ENCODE data around the gene MAP4K5. TPM values are rescaled to one million over a fixed set of nuclear protein-coding genes. Genes with fewer than 3 reads are reported as not detected.

Gene MAP4K5
- total and polyA plus RNA-seq, 10 donors: 9.1 to 172 (median 55.4) TPM

- intact Hi-C loops (cut with DNase I; ENCODE audit: low total_unique reads): no loop called here
- no peak for DNase-seq
- 91 to 100% (median 95%) methylated on average over 3 to 4 of the region's 4 CpGs for WGBS, 5 donors
- H3K36me3 ChIP-seq: no peaks in the 10 kb centered on the region
- H3K27me3 ChIP-seq (replicated peaks in 1 of 7): no peaks in the 10 kb centered on the region
- no peak overlapping the region for H3K4me3 ChIP-seq
- no peaks in the 10 kb centered on the region for H3K9me3 ChIP-seq
- H3K27ac ChIP-seq: no peak overlapping the region
- H3K4me1 ChIP-seq: peaks cover 0 to 6% (median under 1%) of the 10 kb centered on the region in 6 donors
- TF ChIP-seq POLR2AphosphoS5 (IDR thresholded peaks at IDR 0.05) (no peak), CTCF (IDR thresholded peaks at IDR 0.05 in 8 of 11, conservative IDR thresholded peaks at IDR 0.05 in 3 of 11) (no peak), POLR2A (IDR thresholded peaks at IDR 0.05) (no peak)
Measured at GRCh38 chr14:50371546-50371945, 160.8 kb downstream of the MAP4K5 start.

Small RNAs within 50 kb of the gene (small RNA-seq; reads per million reads assigned to genes)
- gene RF00019 (0 reads per million in 4 donors), gene SNRPGP1 (0 reads per million in 4 donors)

Other genes with a start within 250 kb of the MAP4K5 start
- 1 to 10 TPM; 2.8 to 4.9 (median 3.9) TPM for gene L2HGDH, start 220.3 kb downstream of the MAP4K5 start, total RNA-seq
- gene L2HGDH, start 220.3 kb downstream of the MAP4K5 start, polyA plus RNA-seq: 1 to 10 TPM in 2 of 3 donors, under 1 TPM in 1; 0.72 to 1.2 (median 1.2) TPM
- gene DMAC2L, start 220.2 kb downstream of the MAP4K5 start, total RNA-seq: 10 to 100 TPM; 10.0 to 24.7 (median 20.5) TPM
- gene DMAC2L, start 220.2 kb downstream of the MAP4K5 start, polyA plus RNA-seq: 10 to 100 TPM; 15.7 to 17.0 (median 17.0) TPM
- gene CDKL1, start 135.7 kb downstream of the MAP4K5 start, total RNA-seq: 100 to 1,000 TPM in 1 of 7 donors, 10 to 100 TPM in 5, 1 to 10 TPM in 1; 9.2 to 310 (median 27.8) TPM
- 1 to 10 TPM; 1.7 to 4.3 (median 2.8) TPM for gene CDKL1, start 135.7 kb downstream of the MAP4K5 start, polyA plus RNA-seq
- 1 to 10 TPM; 1.0 to 3.2 (median 1.7) TPM for gene ATL1, start 27.6 kb upstream of the MAP4K5 start, total RNA-seq
- 1 to 10 TPM in 2 of 3 donors, under 1 TPM in 1; 0.91 to 1.4 (median 1.3) TPM for gene ATL1, start 27.6 kb upstream of the MAP4K5 start, polyA plus RNA-seq
- 10 to 100 TPM; 24.7 to 44.9 (median 30.6) TPM for gene SAV1, start 135.7 kb upstream of the MAP4K5 start, total RNA-seq
- gene SAV1, start 135.7 kb upstream of the MAP4K5 start, polyA plus RNA-seq: 10 to 100 TPM; 18.7 to 19.5 (median 19.4) TPM

Data from spleen (tissue), 11 donors.